Activated B cell treated with CpG ODN at 0.5 μM for 24 hours (primary cell): ENCODE results near the gene PKNOX1. TPM values are rescaled to one million over a fixed set of nuclear protein-coding genes. Genes with fewer than 3 reads are reported as not detected.

Source experiments
- ATAC-seq: fragments of 200-7000 bp; cut with Tn5 transposase; one replicate; pipeline ENCODE4 v1.10.0; 2021; ENCODE audit warnings: low read depth, mild to moderate bottlenecking, moderate library complexity
- CTCF ChIA-PET: fragments of 350-600 bp; sonication (Branson Sonifier 250); formaldehyde crosslinking; loops from one replicate; lab custom pipeline; 2021; ENCODE audit warnings: antibody characterized with exemption; lab: Charles Lee
- POLR2A ChIA-PET: fragments of 350-600 bp; sonication (Branson Sonifier 250); formaldehyde crosslinking; loops from one replicate; lab custom pipeline; 2021; ENCODE audit warnings: antibody characterized with exemption; lab: Charles Lee
- DNase-seq: peaks from one replicate; pipeline ENCODE4 v3.0.0; 2022
- H3K27ac Mint-ChIP-seq: one replicate; pipeline ENCODE4 v1.8.0; 2020; ENCODE audit warnings: mixed read lengths
- H3K27me3 Mint-ChIP-seq: one replicate; pipeline ENCODE4 v1.8.0; 2021; ENCODE audit warnings: mixed read lengths
- H3K36me3 Mint-ChIP-seq: one replicate; pipeline ENCODE4 v1.8.0; 2021; ENCODE audit warnings: low read depth, mixed read lengths
- H3K4me1 Mint-ChIP-seq: one replicate; pipeline ENCODE4 v1.8.0; 2021; ENCODE audit warnings: mixed read lengths
- H3K4me3 Mint-ChIP-seq: one replicate; pipeline ENCODE4 v1.8.0; 2020; ENCODE audit warnings: mild to moderate bottlenecking, mixed read lengths
- H3K9me3 Mint-ChIP-seq: one replicate; pipeline ENCODE4 v1.8.0; 2020; ENCODE audit warnings: mixed read lengths
- intact Hi-C: fragments of 100-400 bp; cut with micrococcal nuclease; formaldehyde crosslinking; loops from one replicate; pipeline ENCODE4 v1.15.1; 2024
- total RNA-seq: library from RNA; stranded (reverse); gene quantifications from 2 replicates; pipeline ENCODE4 v1.2.3, GENCODE V29; 2022
- TF ChIP-seq, protein P1 (sequence below): fragments of 200-600 bp; IDR thresholded peaks from one replicate; pipeline ENCODE4 v1.8.0; 2022; ENCODE audit warnings: antibody characterized with exemption, mild to moderate bottlenecking

PKNOX1 gene
- total RNA-seq, 1 donor from 2014 or later, result 13.3 TPM

DNA sequence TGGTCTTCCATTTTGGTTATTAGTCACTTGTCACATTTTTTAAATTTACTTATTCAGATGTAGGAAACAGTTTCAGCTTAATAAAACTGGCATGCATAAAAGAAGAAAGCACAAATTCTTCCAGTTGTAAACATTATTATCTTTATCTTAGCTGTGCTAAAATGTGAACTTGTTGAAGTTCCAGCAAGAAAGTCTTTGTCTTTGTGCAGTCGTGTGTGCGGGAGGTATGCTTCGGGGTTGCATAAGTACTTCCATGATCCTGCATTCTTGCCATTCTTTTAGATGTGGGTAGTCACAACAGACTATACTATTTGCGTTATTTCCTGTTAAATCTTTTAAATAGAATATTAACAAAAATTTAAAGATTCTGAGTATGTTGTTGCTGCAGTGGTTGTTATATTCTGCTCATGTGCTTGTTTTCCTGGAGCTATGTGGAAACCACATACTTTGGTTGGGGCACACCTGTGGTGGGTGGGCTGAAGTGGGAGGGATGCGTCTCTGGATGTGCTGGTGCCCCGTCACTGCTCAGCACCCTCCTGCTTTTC, 51.3 kb downstream of the PKNOX1 start:
- Mint-ChIP-seq H3K4me1 (peaks cover 5% of the 10 kb centered on the region), H3K4me3 (no peak overlapping the region), H3K36me3 (peaks cover 88% of the 10 kb centered on the region), H3K9me3 (no peaks in the 10 kb centered on the region), H3K27ac (no peak overlapping the region), H3K27me3 (no peaks in the 10 kb centered on the region)
- DNase-seq, result no peak
- POLR2A ChIA-PET, result interaction anchor here (1.0 kb wide), 1 partner anchor 25 kb away, joined by 3 read pairs; no protein-coding TSS in a partner anchor
- TF ChIP-seq, protein P1, sequence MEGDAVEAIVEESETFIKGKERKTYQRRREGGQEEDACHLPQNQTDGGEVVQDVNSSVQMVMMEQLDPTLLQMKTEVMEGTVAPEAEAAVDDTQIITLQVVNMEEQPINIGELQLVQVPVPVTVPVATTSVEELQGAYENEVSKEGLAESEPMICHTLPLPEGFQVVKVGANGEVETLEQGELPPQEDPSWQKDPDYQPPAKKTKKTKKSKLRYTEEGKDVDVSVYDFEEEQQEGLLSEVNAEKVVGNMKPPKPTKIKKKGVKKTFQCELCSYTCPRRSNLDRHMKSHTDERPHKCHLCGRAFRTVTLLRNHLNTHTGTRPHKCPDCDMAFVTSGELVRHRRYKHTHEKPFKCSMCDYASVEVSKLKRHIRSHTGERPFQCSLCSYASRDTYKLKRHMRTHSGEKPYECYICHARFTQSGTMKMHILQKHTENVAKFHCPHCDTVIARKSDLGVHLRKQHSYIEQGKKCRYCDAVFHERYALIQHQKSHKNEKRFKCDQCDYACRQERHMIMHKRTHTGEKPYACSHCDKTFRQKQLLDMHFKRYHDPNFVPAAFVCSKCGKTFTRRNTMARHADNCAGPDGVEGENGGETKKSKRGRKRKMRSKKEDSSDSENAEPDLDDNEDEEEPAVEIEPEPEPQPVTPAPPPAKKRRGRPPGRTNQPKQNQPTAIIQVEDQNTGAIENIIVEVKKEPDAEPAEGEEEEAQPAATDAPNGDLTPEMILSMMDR, result no peak
- intact Hi-C loops, result no loop called here
- no peak for ATAC-seq
- CTCF ChIA-PET, result no interaction called here

- ChIA-PET POLR2A (no interaction called here), CTCF (no interaction called here)
- peaks cover 87% of the 10 kb centered on the region for H3K36me3 Mint-ChIP-seq
- ATAC-seq (no peak), DNase-seq (no peak)
- no peaks in the 10 kb centered on the region for H3K27me3 Mint-ChIP-seq
- no peaks in the 10 kb centered on the region for H3K4me1 Mint-ChIP-seq
- no peak overlapping the region for H3K27ac Mint-ChIP-seq
- TF ChIP-seq, protein P1, result no peak
- H3K4me3 Mint-ChIP-seq, result no peak overlapping the region
- H3K9me3 Mint-ChIP-seq, result no peaks in the 10 kb centered on the region
- intact Hi-C loops, result no loop called here
Measured at GRCh38 chr21:43027846-43028731, 53.7 kb downstream of the PKNOX1 start.

DNA sequence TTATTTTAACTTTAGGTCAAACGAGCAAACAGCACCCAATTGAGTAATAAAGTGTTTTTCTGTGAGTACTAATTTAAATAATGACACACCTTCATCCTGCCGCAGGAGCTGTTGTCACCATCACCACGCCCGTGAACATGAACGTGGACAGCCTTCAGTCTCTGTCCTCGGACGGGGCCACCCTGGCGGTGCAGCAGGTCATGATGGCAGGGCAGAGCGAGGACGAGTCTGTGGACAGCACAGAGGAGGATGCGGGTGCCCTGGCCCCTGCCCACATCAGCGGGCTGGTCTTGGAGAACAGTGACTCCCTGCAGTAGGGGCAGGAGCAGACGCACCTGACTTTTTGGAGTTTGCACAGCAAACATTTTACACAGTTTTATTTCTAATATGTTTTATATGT, 55.4 kb downstream of the PKNOX1 start:
- no peaks in the 10 kb centered on the region for H3K9me3 Mint-ChIP-seq
- no peak for DNase-seq
- H3K27me3 Mint-ChIP-seq, result no peaks in the 10 kb centered on the region
- TF ChIP-seq, protein P1, result no peak
- POLR2A ChIA-PET, result no interaction called here
- H3K27ac Mint-ChIP-seq, result no peak overlapping the region
- ATAC-seq, result no peak
- CTCF ChIA-PET, result no interaction called here
- H3K4me3 Mint-ChIP-seq, result no peak overlapping the region
- no peaks in the 10 kb centered on the region for H3K4me1 Mint-ChIP-seq
- peaks cover 74% of the 10 kb centered on the region for H3K36me3 Mint-ChIP-seq
- intact Hi-C loops, result no loop called here

GRCh38 chr21:43031121-43031619, 56.8 kb downstream of the PKNOX1 start:
- Mint-ChIP-seq H3K4me3 (no peak overlapping the region), H3K9me3 (no peaks in the 10 kb centered on the region), H3K27me3 (no peaks in the 10 kb centered on the region), H3K27ac (no peak overlapping the region), H3K36me3 (peaks cover 67% of the 10 kb centered on the region), H3K4me1 (no peaks in the 10 kb centered on the region)
- TF ChIP-seq, protein P1, result no peak
- CTCF ChIA-PET, result no interaction called here
- intact Hi-C loops, result no loop called here
- DNase-seq (no peak), ATAC-seq (no peak)
- POLR2A ChIA-PET, result no interaction called here

DNA sequence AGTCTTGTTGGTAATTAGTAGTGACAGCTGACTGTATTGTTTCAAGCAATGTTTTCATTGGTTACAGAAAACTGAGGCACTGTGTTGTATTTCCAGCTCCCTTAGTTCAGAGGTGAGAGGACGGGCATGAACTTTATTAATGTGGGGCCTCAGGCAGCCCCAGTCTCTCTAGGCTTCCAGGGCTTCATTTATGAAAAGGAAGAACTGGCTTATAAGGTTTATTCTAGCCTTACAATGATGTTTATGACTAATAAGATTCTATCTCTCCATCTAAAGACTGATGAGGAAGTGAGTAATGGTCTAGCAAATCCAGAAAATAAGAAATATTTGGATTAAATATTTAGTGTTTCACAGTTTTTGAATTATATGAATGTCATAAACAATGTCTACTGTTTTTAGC, 59.7 kb downstream of the PKNOX1 start:
- H3K4me1 Mint-ChIP-seq, result no peaks in the 10 kb centered on the region
- no peaks in the 10 kb centered on the region for H3K27me3 Mint-ChIP-seq
- H3K4me3 Mint-ChIP-seq, result no peak overlapping the region
- H3K36me3 Mint-ChIP-seq, result peaks cover 44% of the 10 kb centered on the region
- ATAC-seq (no peak), DNase-seq (no peak)
- intact Hi-C loops, result no loop called here
- TF ChIP-seq, protein P1, result no peak
- POLR2A ChIA-PET, result no interaction called here
- H3K9me3 Mint-ChIP-seq, result no peaks in the 10 kb centered on the region
- CTCF ChIA-PET, result no interaction called here
- H3K27ac Mint-ChIP-seq, result no peak overlapping the region
